Ovary (tissue), 3 donors: ENCODE data around the gene LARGE1.

Experiments
- CTCF ChIP-seq, 3 donors: fragments of 450-650 bp in 2 of 3; fragments of 200-600 bp in 1 of 3; IDR thresholded peaks; one replicate each; pipeline versions ENCODE4 v1.5.1 to v1.8.0; 2016 to 2022; ENCODE audit warnings: antibody characterized with exemption in 3 of 3, mild to moderate bottlenecking in 1 of 3
- EP300 ChIP-seq: sonication (generic); formaldehyde crosslinking; IDR thresholded peaks from one replicate; pipeline ENCODE4 v1.6.1; 2017; ENCODE audit warnings: antibody characterized with exemption
- POLR2A ChIP-seq: fragments of 450-650 bp; IDR thresholded peaks from one replicate; pipeline ENCODE4 v1.6.1; 2017; ENCODE audit warnings: antibody characterized with exemption, mild to moderate bottlenecking, moderate library complexity
- donor health status: DM: no; HTN: no; CAD: no.

DNA sequence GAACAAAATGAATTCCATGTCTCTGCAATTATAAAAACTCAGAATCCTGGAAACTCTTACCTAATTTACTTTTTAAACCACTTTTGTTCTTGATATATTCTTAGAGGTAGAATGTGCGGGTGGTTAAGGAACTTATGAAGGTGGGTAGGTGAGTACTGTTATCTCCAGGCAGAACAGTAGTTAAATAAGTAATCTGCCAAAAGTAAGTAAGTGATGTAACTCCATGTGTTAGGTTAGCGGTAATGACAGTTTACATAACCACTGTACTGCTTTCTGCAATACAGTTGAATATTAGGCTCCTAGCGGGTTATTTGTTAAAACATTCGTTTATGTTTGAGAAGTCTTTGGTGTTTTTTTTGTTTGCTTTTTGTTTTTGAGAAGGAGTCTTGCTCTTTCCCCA lies 7.1 kb downstream of the LARGE1 start:
- TF ChIP-seq CTCF (IDR thresholded peaks at IDR 0.05): no peak
- TF ChIP-seq EP300: no peak
- no peak for TF ChIP-seq POLR2A
